Omental fat pad (tissue), 4 donors: ENCODE measurements around the gene POLQ. TPM values are rescaled to one million over a fixed set of nuclear protein-coding genes. Genes with fewer than 3 reads are reported as not detected.
A peak's percentile ranks its signal among the peaks of the same experiment; 100 is the strongest.
"Not testable (repeated sequence)": the region's sequence is repeated elsewhere in the genome, so short reads cannot be mapped to it uniquely, and the experiment has no call there.

Experiments used
- ATAC-seq: fragments of 150-250 bp; one replicate; pipeline ENCODE4 v1.9.1; 2016; ENCODE audit warnings: mild to moderate bottlenecking, moderate library complexity; ENCODE audit not compliant: low FRiP score
- DNase-seq: peaks from one replicate; pipeline ENCODE4 v3.0.0-alpha.2; 2019; ENCODE audit warnings: low spot score
- total RNA-seq, 4 donors: library from RNA; depleted of rRNA; stranded (reverse); fragments of >200 nt; gene quantifications; one replicate each; pipeline ENCODE4 v1.1.0, GENCODE V29; 2016
- TF ChIP-seq, protein P1 (sequence below), 3 donors: fragments of 450-650 bp; IDR thresholded peaks; one replicate each; pipeline ENCODE4 v1.5.1; 2016 to 2017; ENCODE audit warnings: antibody characterized with exemption in 3 of 3, mild to moderate bottlenecking in 3 of 3, moderate library complexity in 2 of 3

The POLQ gene
- under 1 TPM; 0.06 to 0.84 (median 0.25) TPM for total RNA-seq

DNA sequence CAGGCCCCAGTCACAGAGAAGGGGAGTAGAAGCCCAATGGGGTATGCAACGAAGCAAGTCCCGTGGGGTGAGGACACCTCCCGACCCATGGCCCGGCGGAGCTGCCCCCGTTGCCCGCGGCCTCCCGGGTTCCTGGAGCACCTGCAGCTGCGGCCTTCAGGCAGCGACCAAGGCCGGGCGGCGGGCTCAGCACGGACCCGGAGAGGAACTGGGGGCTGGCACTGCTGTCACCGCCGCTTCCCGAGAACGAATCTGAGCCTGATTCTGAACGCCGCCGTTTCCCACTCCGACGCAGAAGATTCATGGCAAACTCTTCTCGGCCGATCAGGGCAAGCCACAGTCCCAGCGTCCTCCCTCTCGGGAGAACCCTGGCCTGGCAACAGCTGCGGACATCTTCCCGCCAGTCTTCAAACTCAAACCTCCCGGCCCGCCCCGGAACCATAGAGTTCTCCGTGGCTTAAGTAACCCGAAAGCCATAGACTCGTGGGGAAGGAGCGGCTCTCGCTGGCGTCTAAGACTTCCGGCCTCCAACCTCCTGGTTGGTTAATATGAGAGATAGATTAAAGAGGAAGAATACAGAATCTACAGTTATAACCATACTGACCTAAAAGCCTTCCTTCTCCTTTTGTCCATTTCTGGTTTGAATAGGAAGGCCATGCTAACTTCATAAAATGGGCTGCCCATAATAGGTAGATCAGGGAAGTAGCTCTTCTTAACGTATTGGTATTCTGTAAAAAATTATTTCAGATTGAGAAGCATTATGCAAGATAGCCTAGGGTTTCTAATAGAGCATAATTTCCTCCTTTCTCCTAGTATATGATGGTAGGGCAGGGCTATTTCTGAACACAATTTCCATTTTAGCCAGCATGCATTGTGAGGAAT is at the start of gene POLQ:
Gene POLQ, minus strand, starts transcription at position 415 of the 882 bp plus-strand sequence. Its CDS starts 111 bp downstream, at position 304.
- DNase-seq: peak; percentile 57
- TF ChIP-seq, protein P1, sequence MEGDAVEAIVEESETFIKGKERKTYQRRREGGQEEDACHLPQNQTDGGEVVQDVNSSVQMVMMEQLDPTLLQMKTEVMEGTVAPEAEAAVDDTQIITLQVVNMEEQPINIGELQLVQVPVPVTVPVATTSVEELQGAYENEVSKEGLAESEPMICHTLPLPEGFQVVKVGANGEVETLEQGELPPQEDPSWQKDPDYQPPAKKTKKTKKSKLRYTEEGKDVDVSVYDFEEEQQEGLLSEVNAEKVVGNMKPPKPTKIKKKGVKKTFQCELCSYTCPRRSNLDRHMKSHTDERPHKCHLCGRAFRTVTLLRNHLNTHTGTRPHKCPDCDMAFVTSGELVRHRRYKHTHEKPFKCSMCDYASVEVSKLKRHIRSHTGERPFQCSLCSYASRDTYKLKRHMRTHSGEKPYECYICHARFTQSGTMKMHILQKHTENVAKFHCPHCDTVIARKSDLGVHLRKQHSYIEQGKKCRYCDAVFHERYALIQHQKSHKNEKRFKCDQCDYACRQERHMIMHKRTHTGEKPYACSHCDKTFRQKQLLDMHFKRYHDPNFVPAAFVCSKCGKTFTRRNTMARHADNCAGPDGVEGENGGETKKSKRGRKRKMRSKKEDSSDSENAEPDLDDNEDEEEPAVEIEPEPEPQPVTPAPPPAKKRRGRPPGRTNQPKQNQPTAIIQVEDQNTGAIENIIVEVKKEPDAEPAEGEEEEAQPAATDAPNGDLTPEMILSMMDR (IDR thresholded peaks at IDR 0.05): no peak
- peak; percentile 98 for ATAC-seq

GRCh38 chr3:121594850-121595249 is 49.1 kb upstream of the POLQ start:
- TF ChIP-seq, protein P1 (IDR thresholded peaks at IDR 0.05): no peak
- DNase-seq: no peak
- ATAC-seq: no peak

- ATAC-seq, DNase-seq: not testable (repeated sequence)
These were observed 48.0 kb upstream of the POLQ start for GRCh38 chr3:121593806-121594205.

- TF ChIP-seq, protein P1 (IDR thresholded peaks at IDR 0.05): no peak
- no peak for ATAC-seq
- no peak for DNase-seq
These were observed 47.3 kb upstream of the POLQ start, which contains the start of gene FBXO40 for GRCh38 chr3:121592856-121593702. FBXO40 (plus strand) TSS chr3:121593379; CDS start chr3:121620576, 27,197 bp downstream.

DNA sequence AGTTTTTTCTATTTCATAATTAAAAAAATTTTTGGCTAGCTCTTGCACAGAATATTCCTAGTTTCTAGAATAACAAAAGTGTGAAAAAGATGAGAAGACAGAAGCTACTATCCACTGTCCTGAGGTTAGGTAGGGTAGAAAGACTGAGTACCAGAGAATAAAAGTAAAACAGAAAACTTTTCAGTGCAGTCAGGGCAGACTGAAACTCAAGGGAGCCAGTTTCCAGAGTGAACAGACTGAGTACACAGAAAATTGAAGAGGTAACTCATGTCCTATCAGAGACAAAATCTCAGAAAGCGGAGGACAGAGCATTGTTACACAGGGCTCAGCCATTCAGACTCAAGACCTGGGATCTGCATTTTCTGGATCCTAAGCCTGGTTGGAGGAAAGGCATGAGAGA is 38.6 kb upstream of the POLQ start:
- no peak for DNase-seq
- ATAC-seq: no peak
- TF ChIP-seq, protein P1 (IDR thresholded peaks at IDR 0.05): no peak

DNA sequence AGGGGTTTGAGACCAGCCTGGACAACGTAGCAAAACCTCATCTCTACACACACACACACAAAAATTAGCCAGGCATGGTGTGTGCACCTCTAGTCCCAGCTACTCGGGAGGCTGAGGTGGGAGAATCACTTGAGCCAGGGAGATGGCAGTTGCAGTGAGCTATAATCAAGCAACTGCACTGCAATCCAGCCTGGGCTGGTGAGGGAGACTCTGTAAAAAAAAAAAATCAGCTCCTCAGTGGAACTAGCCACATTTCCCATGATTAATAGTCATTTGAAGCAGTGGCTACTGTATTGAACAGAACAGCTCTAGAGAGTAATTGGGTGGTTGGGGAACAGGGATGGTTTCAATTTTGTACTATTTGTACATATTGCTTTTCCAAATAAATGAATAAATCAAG is 35.9 kb upstream of the POLQ start:
- TF ChIP-seq, protein P1 (IDR thresholded peaks at IDR 0.05): no peak
- no peak for DNase-seq
- ATAC-seq: no peak

- TF ChIP-seq, protein P1 (IDR thresholded peaks at IDR 0.05): no peak
- DNase-seq (no peak), ATAC-seq (no peak)
These were observed 28.7 kb upstream of the POLQ start for GRCh38 chr3:121574449-121574848.
